Suprapubic skin (tissue), 4 donors: ENCODE measurements around the gene SLC2A10. TPM values are rescaled to one million over a fixed set of nuclear protein-coding genes. Genes with fewer than 3 reads are reported as not detected.

ENCODE experiments used
- DNase-seq, 2 donors: peaks; one replicate each; pipeline ENCODE4 v3.0.0-alpha.2; 2019; ENCODE audit warnings: low spot score in 2 of 2
- H3K27ac ChIP-seq: fragments of 200-600 bp; sonication (generic); one replicate; pipeline ENCODE4 v1.5.1; 2019
- H3K27me3 ChIP-seq: fragments of 200-600 bp; sonication (generic); one replicate; pipeline ENCODE4 v1.5.1; 2019
- H3K36me3 ChIP-seq: fragments of 200-600 bp; sonication (generic); one replicate; pipeline ENCODE4 v1.5.1; 2019
- H3K4me1 ChIP-seq: fragments of 200-600 bp; sonication (generic); one replicate; pipeline ENCODE4 v1.5.1; 2019
- H3K4me3 ChIP-seq: fragments of 200-600 bp; sonication (generic); one replicate; pipeline ENCODE4 v1.5.1; 2019; ENCODE audit warnings: mild to moderate bottlenecking
- H3K9me3 ChIP-seq: fragments of 200-600 bp; sonication (generic); one replicate; pipeline ENCODE4 v1.5.1; 2019
- EP300 ChIP-seq: sonication (generic); formaldehyde crosslinking; IDR thresholded peaks from one replicate; pipeline ENCODE4 v1.6.1; 2017; ENCODE audit warnings: antibody characterized with exemption
- POLR2A ChIP-seq, 2 donors: fragments of 450-650 bp; IDR thresholded peaks; one replicate each; pipeline ENCODE4 v1.6.1; 2017; ENCODE audit warnings: antibody characterized with exemption in 2 of 2, mild to moderate bottlenecking in 2 of 2, moderate library complexity in 2 of 2
- POLR2AphosphoS5 ChIP-seq, 3 donors: sonication (generic); formaldehyde crosslinking; IDR thresholded peaks; one replicate each; pipeline ENCODE4 v1.6.1; 2017; ENCODE audit warnings: antibody characterized with exemption in 3 of 3
- WGBS: methylation state at CpG from one replicate; pipeline ENCODE4 v1.1.5; 2018; 5-methylcytosine and 5-hydroxymethylcytosine counted together
- total RNA-seq, 4 donors: library from RNA; depleted of rRNA; stranded (reverse); fragments of >200 nt; gene quantifications; one replicate each; pipeline ENCODE4 v1.1.0, GENCODE V29; 2016
- TF ChIP-seq, protein P1 (sequence below), 2 donors: fragments of 200-600 bp in 1 of 2; fragments of 450-650 bp in 1 of 2; sonication (generic) in 1 of 2; IDR thresholded peaks; one replicate each; pipeline ENCODE4 v1.5.1; 2016 to 2019; ENCODE audit warnings: antibody characterized with exemption in 2 of 2, mild to moderate bottlenecking in 1 of 2, moderate library complexity in 1 of 2

The SLC2A10 gene
- total RNA-seq, 4 donors from 2014 or later = 2.6 to 8.1 (median 5.5) TPM

- Histone ChIP-seq H3K27me3 (peaks cover 31% of the 10 kb centered on the region), H3K36me3 (no peaks in the 10 kb centered on the region), H3K4me3 (no peak overlapping the region), H3K9me3 (no peaks in the 10 kb centered on the region), H3K27ac (no peak overlapping the region), H3K4me1 (no peaks in the 10 kb centered on the region)
- WGBS = 80% methylated on average over 6 of the region's 6 CpGs
- TF ChIP-seq POLR2AphosphoS5 (IDR thresholded peaks at IDR 0.05) (no peak), POLR2A (IDR thresholded peaks at IDR 0.05) (no peak), EP300 (no peak)
- TF ChIP-seq, protein P1, sequence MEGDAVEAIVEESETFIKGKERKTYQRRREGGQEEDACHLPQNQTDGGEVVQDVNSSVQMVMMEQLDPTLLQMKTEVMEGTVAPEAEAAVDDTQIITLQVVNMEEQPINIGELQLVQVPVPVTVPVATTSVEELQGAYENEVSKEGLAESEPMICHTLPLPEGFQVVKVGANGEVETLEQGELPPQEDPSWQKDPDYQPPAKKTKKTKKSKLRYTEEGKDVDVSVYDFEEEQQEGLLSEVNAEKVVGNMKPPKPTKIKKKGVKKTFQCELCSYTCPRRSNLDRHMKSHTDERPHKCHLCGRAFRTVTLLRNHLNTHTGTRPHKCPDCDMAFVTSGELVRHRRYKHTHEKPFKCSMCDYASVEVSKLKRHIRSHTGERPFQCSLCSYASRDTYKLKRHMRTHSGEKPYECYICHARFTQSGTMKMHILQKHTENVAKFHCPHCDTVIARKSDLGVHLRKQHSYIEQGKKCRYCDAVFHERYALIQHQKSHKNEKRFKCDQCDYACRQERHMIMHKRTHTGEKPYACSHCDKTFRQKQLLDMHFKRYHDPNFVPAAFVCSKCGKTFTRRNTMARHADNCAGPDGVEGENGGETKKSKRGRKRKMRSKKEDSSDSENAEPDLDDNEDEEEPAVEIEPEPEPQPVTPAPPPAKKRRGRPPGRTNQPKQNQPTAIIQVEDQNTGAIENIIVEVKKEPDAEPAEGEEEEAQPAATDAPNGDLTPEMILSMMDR (IDR thresholded peaks at IDR 0.05) = no peak
- no peak for DNase-seq
Observed at GRCh38 chr20:46771195-46771588, 61.7 kb downstream of the SLC2A10 start.

GRCh38 chr20:46772901-46773300 lies 63.5 kb downstream of the SLC2A10 start:
- Histone ChIP-seq H3K27me3 (peaks cover 31% of the 10 kb centered on the region), H3K4me3 (no peak overlapping the region), H3K36me3 (no peaks in the 10 kb centered on the region), H3K4me1 (no peaks in the 10 kb centered on the region), H3K27ac (no peak overlapping the region), H3K9me3 (no peaks in the 10 kb centered on the region)
- no peak for DNase-seq
- TF ChIP-seq POLR2A (IDR thresholded peaks at IDR 0.05) = no peak
- TF ChIP-seq POLR2AphosphoS5 (IDR thresholded peaks at IDR 0.05) = no peak
- TF ChIP-seq, protein P1 (IDR thresholded peaks at IDR 0.05) = no peak
- no peak for TF ChIP-seq EP300
- 80% methylated on average over 10 of the region's 10 CpGs for WGBS

- Histone ChIP-seq H3K36me3 (no peaks in the 10 kb centered on the region), H3K27me3 (peaks cover 31% of the 10 kb centered on the region), H3K9me3 (no peaks in the 10 kb centered on the region), H3K27ac (no peak overlapping the region), H3K4me1 (no peaks in the 10 kb centered on the region), H3K4me3 (no peak overlapping the region)
- WGBS = 61% methylated on average over 9 of the region's 9 CpGs
- no peak for DNase-seq
- TF ChIP-seq EP300 (no peak), POLR2AphosphoS5 (IDR thresholded peaks at IDR 0.05) (no peak), POLR2A (IDR thresholded peaks at IDR 0.05) (no peak)
- TF ChIP-seq, protein P1 (IDR thresholded peaks at IDR 0.05) = no peak
Observed at GRCh38 chr20:46773680-46774079, 64.2 kb downstream of the SLC2A10 start.

- 47% methylated on average over 2 of the region's 2 CpGs for WGBS
- H3K27me3 ChIP-seq = peaks cover 31% of the 10 kb centered on the region
Observed at GRCh38 chr20:46774236-46774635, 64.8 kb downstream of the SLC2A10 start.

GRCh38 chr20:46774943-46775560 lies 65.6 kb downstream of the SLC2A10 start:
- Histone ChIP-seq H3K4me1 (no peaks in the 10 kb centered on the region), H3K36me3 (no peaks in the 10 kb centered on the region), H3K27ac (no peak overlapping the region), H3K27me3 (peaks cover 29% of the 10 kb centered on the region), H3K9me3 (no peaks in the 10 kb centered on the region), H3K4me3 (no peak overlapping the region)
- no peak for TF ChIP-seq POLR2AphosphoS5 (IDR thresholded peaks at IDR 0.05)
- TF ChIP-seq EP300 = no peak
- TF ChIP-seq, protein P1 (IDR thresholded peaks at IDR 0.05) = no peak
- TF ChIP-seq POLR2A (IDR thresholded peaks at IDR 0.05) = no peak
- 90% methylated on average over 9 of the region's 9 CpGs for WGBS
- no peak for DNase-seq

More at GRCh38 chr20:46774236-46774635, 64.8 kb downstream of the SLC2A10 start:
- no peak for DNase-seq
- Histone ChIP-seq H3K4me3 (no peak overlapping the region), H3K36me3 (no peaks in the 10 kb centered on the region), H3K4me1 (no peaks in the 10 kb centered on the region), H3K27ac (no peak overlapping the region), H3K9me3 (no peaks in the 10 kb centered on the region)
- TF ChIP-seq POLR2AphosphoS5 (IDR thresholded peaks at IDR 0.05) (no peak), EP300 (no peak), POLR2A (IDR thresholded peaks at IDR 0.05) (no peak)
- TF ChIP-seq, protein P1 (IDR thresholded peaks at IDR 0.05) = no peak
